HL-60/S4 treated with phorbol 12-myristate 13-acetate at 8.2 ng/mL for 4 days and 3 days (cell line): Measurements from ENCODE around the gene JPH3.

Experiments used
- in situ Hi-C: fragments of 300-500 bp; cut with MboI; formaldehyde crosslinking; loops from 2 replicates; pipeline ENCODE4 v1.15.0; 2022; ENCODE audit warnings: low sequenced_read_pairs

The JPH3 gene

GRCh38 chr16:87733190-87733589 lies 130.9 kb downstream of the JPH3 start:
- in situ Hi-C loops = no loop called here

DNA sequence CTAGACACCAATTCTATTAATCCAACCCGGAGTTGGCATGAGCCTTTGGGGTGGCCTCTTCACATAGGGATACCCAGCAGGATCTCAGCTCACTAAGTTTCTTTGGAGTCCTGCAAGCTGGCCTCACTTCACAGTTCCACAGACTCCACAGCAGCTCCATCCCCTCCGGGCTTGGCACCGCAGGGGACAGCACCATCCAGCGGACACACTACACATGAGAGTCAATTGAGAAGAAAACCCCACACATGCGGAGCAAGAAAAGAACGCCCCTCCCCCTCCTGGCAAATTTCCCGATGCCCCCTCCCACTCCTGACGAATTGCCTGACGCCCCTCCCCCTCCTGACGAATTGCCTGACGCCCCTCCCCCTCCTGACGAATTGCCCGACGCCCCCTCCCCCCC lies 132.3 kb downstream of the JPH3 start:
- in situ Hi-C loops = no loop called here

GRCh38 chr16:87735270-87736007 lies 133.1 kb downstream of the JPH3 start:
- in situ Hi-C loops = no loop called here

DNA sequence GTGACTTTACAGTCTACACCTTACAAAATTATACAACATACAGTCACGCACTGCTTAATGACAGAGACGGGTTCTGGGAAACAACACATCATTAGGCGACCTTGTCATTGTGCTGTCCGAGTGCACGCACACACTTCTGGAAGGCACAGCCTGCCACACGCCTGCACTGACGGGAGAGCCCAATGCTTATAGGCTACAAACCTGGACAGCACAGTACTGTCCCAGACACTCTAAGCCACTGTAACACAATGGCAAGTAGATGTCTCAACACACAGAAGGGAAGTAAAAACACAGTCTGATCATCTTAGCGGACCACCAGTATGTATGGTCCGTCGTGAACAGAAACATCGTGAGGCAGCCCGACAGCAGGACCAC lies 133.7 kb downstream of the JPH3 start:
- in situ Hi-C loops = no loop called here

DNA sequence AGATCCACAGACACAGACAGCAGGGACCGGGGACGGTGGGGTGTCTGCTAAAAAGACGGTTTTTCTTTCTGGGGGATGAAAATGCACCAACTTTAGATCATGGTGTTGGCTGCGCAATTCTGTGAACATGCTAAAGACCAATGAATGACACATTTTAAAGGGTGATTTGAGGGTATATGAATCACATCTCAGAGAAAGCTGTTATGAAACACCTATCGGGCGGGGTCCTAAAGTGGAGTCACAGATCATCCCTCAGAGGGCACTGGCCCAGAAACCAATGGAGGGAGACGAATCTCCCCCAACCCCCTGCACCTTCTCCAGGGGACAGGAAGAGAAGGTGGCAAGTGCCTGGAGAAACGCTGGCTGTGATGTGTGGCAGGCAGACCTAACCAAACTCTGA lies 137.5 kb downstream of the JPH3 start:
- in situ Hi-C loops = no loop called here

- in situ Hi-C loops = no loop called here
Measured at GRCh38 chr16:87740441-87740840, 138.1 kb downstream of the JPH3 start.

- in situ Hi-C loops = no loop called here
Measured at GRCh38 chr16:87740909-87741424, 138.7 kb downstream of the JPH3 start.

GRCh38 chr16:87741700-87742415 lies 139.6 kb downstream of the JPH3 start:
- in situ Hi-C loops = no loop called here

GRCh38 chr16:87742781-87743490 lies 140.6 kb downstream of the JPH3 start:
- in situ Hi-C loops = no loop called here

DNA sequence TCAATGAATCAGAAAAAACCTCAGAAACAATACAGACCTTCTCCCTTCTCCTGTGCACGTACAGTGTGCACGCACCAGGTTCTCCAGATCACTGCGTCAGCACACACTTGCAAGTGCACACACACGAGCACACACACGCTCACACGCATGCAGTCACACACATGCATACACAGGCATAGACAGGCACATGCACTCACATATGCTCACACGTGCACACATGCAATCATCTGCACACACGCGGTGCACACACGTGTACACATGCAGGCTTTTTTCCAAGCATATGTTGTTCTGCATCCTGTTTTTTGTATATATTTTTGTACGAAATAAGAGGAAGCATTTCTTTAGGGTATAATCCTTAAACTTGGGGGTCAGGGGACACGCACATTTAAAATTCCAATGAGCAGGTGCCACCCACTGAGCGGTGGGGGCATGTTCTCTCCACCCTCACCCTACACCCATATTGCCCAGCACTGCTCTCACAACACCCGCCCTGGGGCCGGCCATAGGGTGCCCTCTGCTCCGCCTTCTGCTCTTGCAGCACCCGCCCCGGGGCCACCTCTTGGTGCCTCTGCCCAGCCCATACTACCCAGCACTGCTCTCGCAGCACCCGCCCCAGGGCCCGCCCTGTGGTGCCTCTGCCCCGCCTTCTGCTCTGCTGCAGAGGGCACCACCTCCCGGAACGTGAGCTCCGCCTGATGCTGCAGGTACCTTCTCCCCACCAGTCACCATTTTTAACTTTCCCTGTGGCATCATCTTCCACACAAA lies 142.6 kb downstream of the JPH3 start:
- in situ Hi-C loops = no loop called here

GRCh38 chr16:87746178-87746577 lies 143.9 kb downstream of the JPH3 start:
- in situ Hi-C loops = no loop called here
